Subcutaneous abdominal adipose tissue (tissue), 5 donors: ENCODE results near the gene UNC5B.

Source experiments
- H3K27ac ChIP-seq: one replicate; pipeline ENCODE4 v1.7.0; 2013; ENCODE audit warnings: low read depth, mild to moderate bottlenecking, inconsistent platforms, low read length, moderate library complexity
- H3K27me3 ChIP-seq, 5 donors: one replicate each; pipeline ENCODE4 v1.7.0; 2013; ENCODE audit warnings: low read length in 5 of 5, inconsistent platforms in 1 of 5; ENCODE audit not compliant: control insufficient read depth in 5 of 5, insufficient read depth in 4 of 5
- H3K36me3 ChIP-seq, 5 donors: one replicate each; pipeline ENCODE4 v1.7.0; 2013; ENCODE audit warnings: low read length in 5 of 5; ENCODE audit not compliant: control insufficient read depth in 5 of 5, insufficient read depth in 5 of 5
- H3K4me1 ChIP-seq, 5 donors: one replicate each; pipeline ENCODE4 v1.7.0; 2013; ENCODE audit warnings: low read length in 5 of 5, mild to moderate bottlenecking in 3 of 5, moderate library complexity in 1 of 5; ENCODE audit not compliant: control insufficient read depth in 5 of 5, insufficient read depth in 5 of 5
- H3K4me3 ChIP-seq, 5 donors: one replicate each; pipeline ENCODE4 v1.7.0; 2013; ENCODE audit warnings: low read length in 5 of 5, low read depth in 1 of 5
- H3K9ac ChIP-seq, 5 donors: one replicate each; pipeline ENCODE4 v1.7.0; 2013; ENCODE audit warnings: low read length in 5 of 5, mild to moderate bottlenecking in 4 of 5, moderate library complexity in 3 of 5
- H3K9me3 ChIP-seq, 5 donors: one replicate each; pipeline ENCODE4 v1.7.0; 2013; ENCODE audit warnings: low read length in 5 of 5; ENCODE audit not compliant: control insufficient read depth in 5 of 5
- donor health status: healthy.
- donor health status: healthy.
- donor health status: healthy.
- donor health status: healthy.
- donor health status: healthy.

UNC5B gene

DNA sequence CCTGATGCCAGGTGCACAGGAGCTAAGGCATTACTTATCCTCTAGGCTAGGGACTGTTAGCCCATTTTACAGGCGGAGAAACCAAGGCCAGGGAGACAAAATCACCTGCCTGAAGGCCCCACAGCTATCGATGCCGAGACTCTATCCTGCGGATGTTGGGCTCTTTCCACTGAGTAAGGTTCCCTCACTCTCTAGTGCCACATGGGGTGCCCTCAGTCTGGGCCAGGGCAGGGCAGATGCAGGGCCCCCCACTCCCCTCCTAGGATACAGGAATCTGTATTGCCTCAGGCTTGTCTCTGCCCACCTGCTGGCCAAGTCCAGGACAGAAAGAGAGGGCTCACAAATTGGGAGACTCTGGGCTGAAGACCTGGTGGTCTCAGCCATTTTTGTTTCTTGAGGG, 45.7 kb downstream of the UNC5B start:
- Histone ChIP-seq H3K9ac (no peak overlapping the region), H3K4me1 (peaks cover 7 to 53% (median 37%) of the 10 kb centered on the region in 5 donors)

DNA sequence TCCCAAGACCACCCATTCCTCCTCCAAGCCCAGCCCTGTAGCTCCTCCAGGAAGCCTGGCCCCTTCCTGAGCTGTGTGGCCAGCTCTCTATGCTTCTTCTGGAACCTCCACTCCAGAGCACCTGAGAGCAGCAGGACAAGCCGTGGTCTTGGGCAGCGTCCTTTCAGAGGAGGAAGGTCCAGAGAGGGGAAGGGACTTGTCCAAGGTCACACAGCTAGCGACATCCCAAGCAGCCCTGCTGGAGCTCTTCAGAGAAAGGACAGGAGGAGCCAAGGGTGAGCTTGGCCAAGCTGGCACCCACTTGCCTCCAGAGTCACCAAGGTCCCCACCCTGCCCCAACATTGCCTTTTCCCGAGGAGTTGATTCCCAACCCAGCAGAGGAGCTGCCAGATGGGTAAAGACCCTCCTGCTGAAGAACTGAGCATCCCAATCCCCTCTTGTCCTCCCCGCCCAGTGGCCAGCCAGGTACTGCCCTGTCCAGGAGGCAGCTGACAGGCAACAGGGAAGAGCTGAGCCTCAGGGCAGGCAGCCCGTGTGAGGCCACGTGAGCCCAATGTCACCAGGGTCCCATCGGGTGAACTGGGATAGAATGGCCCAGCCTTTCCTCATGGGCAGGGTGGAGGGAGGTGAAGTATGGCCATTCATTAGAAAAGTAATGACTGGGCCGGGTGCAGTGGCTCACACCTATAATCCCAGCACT, 46.2 kb downstream of the UNC5B start:
- peaks cover 7 to 53% (median 39%) of the 10 kb centered on the region in 5 donors for H3K4me1 ChIP-seq
- H3K9me3 ChIP-seq = no peaks in the 10 kb centered on the region
- no peak overlapping the region for H3K27ac ChIP-seq
- H3K36me3 ChIP-seq = no peaks in the 10 kb centered on the region
- peaks cover 0 to 16% (median 5%) of the 10 kb centered on the region in 5 donors for H3K27me3 ChIP-seq
- H3K9ac ChIP-seq = no peak overlapping the region
- no peak overlapping the region for H3K4me3 ChIP-seq

More for the DNA sequence above, 45.7 kb downstream of the UNC5B start:
- no peaks in the 10 kb centered on the region for H3K36me3 ChIP-seq
- no peak overlapping the region for H3K27ac ChIP-seq
- no peaks in the 10 kb centered on the region for H3K9me3 ChIP-seq
- H3K4me3 ChIP-seq = no peak overlapping the region
- peaks cover 0 to 16% (median 5%) of the 10 kb centered on the region in 5 donors for H3K27me3 ChIP-seq

DNA sequence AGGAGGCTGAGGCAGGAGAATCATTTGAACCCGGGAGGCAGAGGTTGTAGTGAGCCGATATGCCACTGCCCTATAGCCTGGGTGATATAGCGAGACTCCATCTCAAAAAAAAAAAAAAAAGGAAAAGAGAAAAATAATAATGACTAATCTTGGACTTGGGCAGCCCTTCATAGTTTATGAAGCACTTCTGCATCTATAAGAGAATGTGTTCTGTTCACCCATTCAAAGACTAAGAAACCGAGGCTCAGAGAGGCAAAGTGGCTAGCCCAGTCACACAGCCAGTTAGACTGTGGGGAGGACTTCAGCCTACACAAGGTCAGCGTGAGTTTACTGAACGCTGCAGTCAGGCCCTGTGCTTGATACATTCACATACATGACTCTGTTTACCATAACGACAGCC, 46.9 kb downstream of the UNC5B start:
- H3K36me3 ChIP-seq = no peaks in the 10 kb centered on the region
- H3K4me1 ChIP-seq = peaks cover 7 to 53% (median 40%) of the 10 kb centered on the region in 5 donors
- no peak overlapping the region for H3K9ac ChIP-seq
- H3K27ac ChIP-seq = no peak overlapping the region
- peaks cover 0 to 16% (median 5%) of the 10 kb centered on the region in 5 donors for H3K27me3 ChIP-seq
- no peaks in the 10 kb centered on the region for H3K9me3 ChIP-seq
- no peak overlapping the region for H3K4me3 ChIP-seq

DNA sequence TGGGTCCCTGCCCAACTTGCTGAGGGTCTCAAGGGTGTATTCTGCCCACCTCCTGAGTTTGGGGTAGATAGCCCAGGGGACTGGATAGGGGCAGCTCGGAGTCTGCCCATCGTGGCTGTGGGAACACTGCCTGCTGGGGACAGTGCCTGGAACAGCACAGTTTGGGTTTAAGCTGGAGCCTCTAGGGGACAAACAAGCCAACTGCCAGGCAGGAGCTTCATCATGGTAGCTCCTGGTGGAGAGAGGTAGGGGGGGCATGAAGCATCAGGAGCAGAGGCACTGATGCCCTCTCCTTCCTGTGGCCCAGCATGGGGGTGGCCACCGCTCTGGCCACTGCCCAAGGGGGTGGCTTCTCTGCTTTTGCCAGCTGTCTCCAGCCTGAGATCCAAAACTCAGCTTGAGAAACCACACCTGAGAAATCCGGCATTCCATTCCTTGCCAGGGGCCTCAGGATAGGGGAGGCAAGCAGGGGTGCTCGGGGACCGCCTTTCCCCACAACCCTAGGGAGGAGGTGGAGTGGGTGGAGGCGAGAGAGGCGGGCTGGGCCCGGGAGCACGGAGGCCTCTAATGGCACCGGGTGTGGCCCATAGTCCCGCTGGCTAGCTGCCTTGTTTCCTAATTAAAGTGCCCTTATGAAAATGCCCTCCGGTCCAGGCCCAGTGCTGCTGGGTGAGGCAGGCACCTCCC, 47.6 kb downstream of the UNC5B start:
- H3K27me3 ChIP-seq = peaks cover 0 to 16% (median 5%) of the 10 kb centered on the region in 5 donors
- no peaks in the 10 kb centered on the region for H3K9me3 ChIP-seq
- H3K9ac ChIP-seq = peak overlapping the region in 1 of 5 donors; percentile 9
- H3K4me3 ChIP-seq = no peak overlapping the region
- H3K4me1 ChIP-seq = peaks cover 7 to 51% (median 34%) of the 10 kb centered on the region in 5 donors
- H3K36me3 ChIP-seq = no peaks in the 10 kb centered on the region
- H3K27ac ChIP-seq = no peak overlapping the region

DNA sequence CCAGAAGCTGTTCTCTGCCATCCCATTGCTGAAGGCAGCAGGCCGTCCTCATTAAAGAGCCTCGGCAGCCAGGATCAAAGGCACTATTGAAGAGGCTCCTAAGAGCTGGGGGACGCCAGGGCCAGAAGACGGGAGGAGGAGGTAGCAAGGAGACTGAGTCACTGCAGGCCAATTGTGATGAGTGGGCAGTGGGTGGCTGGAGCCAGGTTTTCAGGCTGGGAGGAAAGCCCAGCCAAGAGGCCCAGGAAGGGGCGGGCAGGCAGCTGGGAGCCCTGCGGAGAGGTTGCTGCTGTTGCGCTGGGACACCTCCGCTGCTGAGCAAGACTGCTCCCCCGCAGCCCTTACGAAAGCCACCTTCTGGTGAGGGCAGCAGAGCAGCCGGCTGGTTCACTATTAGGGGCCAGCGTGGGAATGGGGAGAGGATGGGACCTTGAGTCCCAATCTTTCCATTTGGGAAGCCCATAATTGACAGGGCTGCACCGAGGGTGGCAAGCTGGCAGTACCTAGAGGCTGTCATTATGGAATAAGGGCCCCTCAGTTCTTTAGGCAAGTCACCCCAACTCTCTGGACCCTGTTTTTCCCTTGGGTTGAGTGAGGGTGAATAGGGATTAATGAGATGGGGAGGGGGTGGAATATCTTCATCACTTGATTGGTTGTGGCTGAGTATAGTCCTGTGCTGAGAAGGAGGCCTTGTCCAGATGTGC, 48.4 kb downstream of the UNC5B start:
- H3K9me3 ChIP-seq = no peaks in the 10 kb centered on the region
- H3K36me3 ChIP-seq = no peaks in the 10 kb centered on the region
- H3K4me1 ChIP-seq = peaks cover 2 to 50% (median 26%) of the 10 kb centered on the region in 5 donors
- peaks cover 0 to 16% (median 8%) of the 10 kb centered on the region in 5 donors for H3K27me3 ChIP-seq
- H3K27ac ChIP-seq = no peak overlapping the region
- no peak overlapping the region for H3K9ac ChIP-seq
- no peak overlapping the region for H3K4me3 ChIP-seq

DNA sequence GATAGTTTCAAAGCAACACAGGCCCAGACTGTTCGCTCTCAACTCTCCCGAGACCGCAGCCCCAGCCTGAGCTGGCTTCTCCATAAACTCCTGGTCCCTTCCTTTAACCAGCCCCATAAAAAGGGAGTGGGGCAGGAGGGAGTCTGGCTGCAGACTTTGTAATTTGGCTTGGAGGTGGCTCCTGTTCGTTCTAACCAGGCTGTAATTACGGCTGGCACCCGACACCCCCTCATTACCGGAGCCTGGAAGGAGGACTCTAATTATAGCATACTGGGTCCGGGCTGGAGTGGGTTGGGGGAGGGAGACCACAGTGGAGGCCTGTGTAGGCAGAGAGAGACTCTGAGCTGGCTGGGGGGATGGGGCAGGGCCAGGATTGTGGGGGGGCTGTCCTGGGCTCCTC, 49.7 kb downstream of the UNC5B start:
- Histone ChIP-seq H3K27me3 (peaks cover 0 to 13% (median 2%) of the 10 kb centered on the region in 5 donors), H3K9ac (no peak overlapping the region), H3K36me3 (no peaks in the 10 kb centered on the region), H3K9me3 (no peaks in the 10 kb centered on the region), H3K27ac (no peak overlapping the region), H3K4me3 (no peak overlapping the region), H3K4me1 (peaks cover 0 to 49% (median 27%) of the 10 kb centered on the region in 5 donors)

DNA sequence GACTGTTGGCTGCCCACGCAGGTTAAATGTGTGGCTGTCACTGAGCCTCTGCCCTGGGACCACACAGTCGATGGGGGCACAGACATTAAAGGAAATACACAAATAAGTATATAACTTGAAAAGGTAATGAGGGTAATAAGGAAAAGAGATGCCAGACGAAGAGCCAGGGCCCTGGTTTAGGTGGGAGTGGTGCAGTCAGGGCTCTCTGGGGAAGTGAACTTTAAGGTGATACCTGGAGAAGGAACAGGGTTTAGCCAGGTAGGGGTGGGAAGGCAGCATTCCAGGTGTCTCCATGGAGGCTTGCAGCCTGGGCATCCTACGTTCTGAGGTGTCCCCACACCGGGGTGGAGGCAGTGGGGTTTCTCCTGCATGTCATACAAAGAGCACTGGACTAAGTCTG, 50.4 kb downstream of the UNC5B start:
- Histone ChIP-seq H3K9ac (no peak overlapping the region), H3K36me3 (no peaks in the 10 kb centered on the region), H3K4me1 (peaks cover 0 to 49% (median 27%) of the 10 kb centered on the region in 5 donors), H3K27ac (no peak overlapping the region), H3K4me3 (no peak overlapping the region), H3K27me3 (peaks cover 0 to 13% (median 0%) of the 10 kb centered on the region in 5 donors), H3K9me3 (no peaks in the 10 kb centered on the region)

DNA sequence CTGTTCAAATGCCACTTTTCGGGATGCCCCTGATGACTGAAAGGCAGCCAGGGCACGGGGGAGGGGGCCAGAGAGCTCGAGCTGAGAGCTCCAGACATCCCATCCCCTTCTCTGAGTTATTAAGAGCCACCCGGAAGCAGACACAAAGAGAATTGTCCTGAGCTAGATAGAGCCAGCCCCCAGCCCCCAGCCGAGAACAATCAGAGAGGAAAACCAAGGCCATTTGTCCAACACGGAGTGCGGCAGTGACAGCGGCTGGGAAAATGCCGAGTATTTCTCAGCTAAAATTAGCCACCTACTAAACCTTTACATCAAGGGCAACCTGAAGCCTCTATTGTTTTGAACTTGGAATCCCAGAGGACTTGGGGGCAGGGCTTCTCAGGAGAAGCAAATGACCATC, 51.0 kb downstream of the UNC5B start:
- Histone ChIP-seq H3K27me3 (peaks cover 0 to 9% (median 0%) of the 10 kb centered on the region in 5 donors), H3K36me3 (no peaks in the 10 kb centered on the region), H3K9ac (no peak overlapping the region), H3K4me3 (no peak overlapping the region), H3K9me3 (no peaks in the 10 kb centered on the region), H3K27ac (no peak overlapping the region), H3K4me1 (peaks cover 0 to 49% (median 27%) of the 10 kb centered on the region in 5 donors)

DNA sequence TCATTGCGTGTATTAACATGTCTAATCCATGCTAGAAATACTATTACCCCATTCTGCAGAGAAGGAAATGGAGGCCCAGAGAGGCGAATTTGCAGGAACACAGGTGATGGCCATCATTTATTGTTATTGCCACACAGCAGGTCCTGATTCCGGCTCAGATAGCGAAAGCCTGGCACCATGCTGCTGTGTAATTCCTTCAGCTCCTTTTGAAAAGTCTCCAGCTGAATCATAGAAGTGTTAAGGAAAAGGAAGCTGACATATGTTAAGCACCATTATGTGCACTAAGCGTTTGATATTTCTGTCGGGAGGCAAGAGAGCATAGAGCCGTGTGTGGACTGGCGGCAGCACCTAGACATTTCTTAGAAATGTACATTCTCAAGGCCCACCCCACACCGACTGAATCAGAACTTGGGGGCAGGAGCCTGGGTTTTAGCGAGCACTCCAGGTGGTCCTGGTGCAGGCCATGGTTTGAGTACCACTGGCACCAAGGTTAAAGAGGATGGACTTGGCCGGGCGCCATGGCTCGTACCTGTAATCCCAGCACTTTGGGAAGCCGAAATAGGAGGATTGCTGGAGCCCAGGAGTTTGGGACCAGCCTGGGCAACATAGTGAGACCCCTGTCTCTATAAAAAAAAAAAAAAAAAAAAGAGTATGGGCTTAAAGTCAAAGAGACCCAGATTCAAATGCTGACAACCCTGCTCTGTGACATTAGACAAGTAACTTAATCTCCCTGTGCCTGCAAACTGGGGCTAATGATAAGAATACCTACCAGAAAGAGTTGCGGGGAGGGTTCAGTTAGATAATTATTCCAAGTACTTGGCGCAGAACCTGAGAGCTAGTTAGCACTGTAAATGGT, 52.2 kb downstream of the UNC5B start:
- no peak overlapping the region for H3K27ac ChIP-seq
- peaks cover 0 to 46% (median 26%) of the 10 kb centered on the region in 5 donors for H3K4me1 ChIP-seq
- no peaks in the 10 kb centered on the region for H3K36me3 ChIP-seq
- peaks cover 0 to 9% (median 0%) of the 10 kb centered on the region in 5 donors for H3K27me3 ChIP-seq
- no peak overlapping the region for H3K4me3 ChIP-seq
- no peaks in the 10 kb centered on the region for H3K9me3 ChIP-seq
- H3K9ac ChIP-seq = no peak overlapping the region
